NCI-H2196 treated with DMSO at 0.1 percent for 48 hours (cell line): Measurements from ENCODE around the gene IKZF3.
"Not testable (repeated sequence)": the region's sequence is repeated elsewhere in the genome, so short reads cannot be mapped to it uniquely, and the experiment has no call there.

Experiments
- DNase-seq: peaks from one replicate; lab custom pipeline; 2025; ENCODE audit not compliant: unreplicated experiment; lab: John Stamatoyannopoulos, UW

The IKZF3 gene

DNA sequence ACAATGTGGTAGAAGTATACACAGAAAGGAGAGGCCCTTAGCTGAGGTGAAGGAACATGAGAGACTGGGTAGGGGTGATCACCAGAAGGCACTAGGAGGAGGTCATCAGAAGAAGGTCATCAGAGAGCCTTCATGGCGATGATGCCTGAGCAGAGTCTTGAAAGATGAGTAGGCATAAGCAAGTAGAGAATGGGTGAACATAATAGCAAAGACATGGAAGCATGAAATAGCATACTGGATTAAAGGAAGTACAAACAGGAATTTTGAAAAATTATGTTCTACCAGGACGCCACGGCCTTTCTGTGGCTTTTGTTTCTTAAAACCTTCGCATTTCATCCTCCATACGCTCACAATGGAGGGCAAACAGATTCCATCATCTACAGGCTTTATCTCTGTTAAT, 2.9 kb downstream of the IKZF3 start:
- no peak for DNase-seq

DNA sequence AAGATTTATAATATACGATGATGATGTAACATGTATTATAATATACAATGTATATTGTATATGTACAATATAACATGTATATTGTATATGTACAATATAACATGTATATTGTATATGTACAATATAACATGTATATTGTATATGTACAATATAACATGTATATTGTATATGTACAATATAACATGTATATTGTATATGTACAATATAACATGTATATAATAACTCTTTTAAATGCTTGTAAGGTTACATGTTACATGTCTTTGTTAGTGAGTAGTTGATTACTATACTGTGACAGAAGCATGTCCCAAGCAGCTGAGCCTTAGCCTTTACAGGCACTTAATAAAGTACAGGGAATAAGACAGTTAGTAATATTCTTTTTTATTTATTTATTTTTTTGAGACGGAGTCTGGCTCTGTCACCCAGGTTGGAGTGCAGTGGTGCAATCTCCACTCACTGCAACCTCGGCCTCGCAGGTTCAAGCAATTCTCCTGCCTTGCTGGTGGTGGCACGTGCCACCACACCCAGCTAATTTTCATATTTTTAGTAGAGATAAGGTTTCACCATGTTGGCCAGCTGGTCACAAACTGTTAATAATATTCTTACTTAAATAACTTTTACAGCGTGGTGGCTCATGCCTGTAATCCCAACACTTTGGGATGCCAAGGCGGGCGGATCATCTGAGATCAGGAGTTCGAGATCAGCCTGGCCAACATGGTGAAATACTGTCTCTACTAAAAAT, 8.0 kb downstream of the IKZF3 start:
- DNase-seq = not testable (repeated sequence)

DNA sequence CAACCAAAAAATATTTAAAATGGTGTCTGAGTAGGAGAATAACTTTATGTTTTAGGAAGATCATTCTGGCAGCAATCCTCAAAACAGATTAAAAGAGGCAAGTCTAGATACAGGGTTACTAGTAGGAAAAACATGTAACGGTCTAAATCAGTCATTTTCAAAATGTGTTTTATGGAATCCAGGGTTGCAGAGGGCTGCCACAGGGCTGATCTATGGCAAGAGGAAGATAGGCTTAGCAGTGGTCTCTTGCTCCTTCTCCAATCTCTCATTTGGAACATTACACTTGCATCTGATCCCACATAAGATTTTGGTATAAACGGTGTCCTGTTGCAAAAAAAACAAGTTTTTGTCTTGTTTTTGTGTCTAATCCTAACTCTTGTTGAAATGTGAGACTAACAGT, 9.2 kb downstream of the IKZF3 start:
- DNase-seq = no peak

DNA sequence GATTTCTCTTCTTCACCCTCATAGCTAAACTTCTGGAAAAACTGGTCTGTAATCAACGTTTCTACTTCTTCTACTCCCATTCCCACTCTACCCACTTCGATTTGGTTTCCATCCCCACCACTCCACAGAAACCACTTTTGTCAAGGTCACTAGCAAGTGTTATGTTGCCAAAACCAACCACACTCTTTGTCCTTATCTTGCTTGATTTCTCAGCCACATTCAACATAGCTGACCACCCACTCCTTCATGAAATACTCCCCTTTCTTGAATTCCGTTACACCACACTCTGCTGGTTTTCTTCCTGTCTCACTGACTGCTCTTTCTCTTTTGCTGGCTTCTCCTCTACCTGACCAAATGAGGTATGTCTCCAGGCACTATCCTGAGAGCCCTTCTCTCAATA, 11.9 kb downstream of the IKZF3 start:
- DNase-seq = no peak

DNA sequence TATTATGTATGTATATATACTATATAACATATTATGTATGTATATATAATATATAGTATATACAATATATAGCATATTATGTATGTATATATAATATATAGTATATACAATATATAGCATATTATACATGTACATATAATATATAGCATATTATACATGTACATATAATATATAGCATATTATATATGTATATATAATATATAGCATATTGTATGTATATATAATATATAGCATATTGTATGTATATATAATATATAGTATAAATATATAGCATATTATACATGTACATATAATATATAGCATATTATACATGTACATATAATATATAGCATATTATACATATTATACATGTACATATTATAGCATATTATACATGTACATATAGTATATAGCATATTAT, 13.9 kb downstream of the IKZF3 start:
- not testable (repeated sequence) for DNase-seq

DNA sequence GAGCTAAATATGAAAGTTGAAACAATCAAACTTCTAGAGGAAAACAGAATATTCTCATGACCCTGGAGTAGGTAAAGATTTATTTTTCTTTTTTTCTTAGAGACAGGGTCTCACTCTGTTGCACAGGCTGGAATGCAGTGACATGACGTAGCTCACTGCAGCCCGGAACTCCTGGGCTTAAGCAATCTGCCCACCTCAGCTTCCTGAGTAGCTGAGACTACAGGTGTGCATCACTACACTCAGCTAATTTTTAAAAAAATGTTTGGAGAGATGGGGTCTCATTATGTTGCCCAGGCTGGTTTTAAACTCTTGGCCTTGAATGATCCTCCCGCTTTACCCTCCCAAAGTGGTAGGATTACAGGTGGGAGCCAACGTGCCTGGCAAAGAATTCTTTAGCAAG, 15.5 kb downstream of the IKZF3 start:
- DNase-seq = no peak

DNA sequence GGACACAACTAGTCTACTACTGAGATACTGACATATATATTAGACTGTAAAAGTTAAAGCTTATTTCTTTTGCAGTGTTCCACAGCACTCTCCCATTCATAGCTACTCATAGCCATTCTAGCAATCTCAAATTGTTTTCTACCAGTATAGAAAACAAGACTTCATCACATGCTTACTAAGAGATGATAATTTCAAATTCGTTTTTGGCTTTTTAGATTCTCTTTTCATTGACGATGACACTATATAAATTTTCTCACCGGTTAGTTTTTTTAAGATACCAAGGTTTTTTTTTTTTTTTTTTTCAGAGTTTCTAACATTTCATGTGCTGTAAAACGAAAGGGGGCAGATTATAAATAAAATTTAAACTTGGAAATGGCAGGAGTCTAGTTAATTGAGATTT, 17.9 kb downstream of the IKZF3 start:
- DNase-seq = no peak

DNA sequence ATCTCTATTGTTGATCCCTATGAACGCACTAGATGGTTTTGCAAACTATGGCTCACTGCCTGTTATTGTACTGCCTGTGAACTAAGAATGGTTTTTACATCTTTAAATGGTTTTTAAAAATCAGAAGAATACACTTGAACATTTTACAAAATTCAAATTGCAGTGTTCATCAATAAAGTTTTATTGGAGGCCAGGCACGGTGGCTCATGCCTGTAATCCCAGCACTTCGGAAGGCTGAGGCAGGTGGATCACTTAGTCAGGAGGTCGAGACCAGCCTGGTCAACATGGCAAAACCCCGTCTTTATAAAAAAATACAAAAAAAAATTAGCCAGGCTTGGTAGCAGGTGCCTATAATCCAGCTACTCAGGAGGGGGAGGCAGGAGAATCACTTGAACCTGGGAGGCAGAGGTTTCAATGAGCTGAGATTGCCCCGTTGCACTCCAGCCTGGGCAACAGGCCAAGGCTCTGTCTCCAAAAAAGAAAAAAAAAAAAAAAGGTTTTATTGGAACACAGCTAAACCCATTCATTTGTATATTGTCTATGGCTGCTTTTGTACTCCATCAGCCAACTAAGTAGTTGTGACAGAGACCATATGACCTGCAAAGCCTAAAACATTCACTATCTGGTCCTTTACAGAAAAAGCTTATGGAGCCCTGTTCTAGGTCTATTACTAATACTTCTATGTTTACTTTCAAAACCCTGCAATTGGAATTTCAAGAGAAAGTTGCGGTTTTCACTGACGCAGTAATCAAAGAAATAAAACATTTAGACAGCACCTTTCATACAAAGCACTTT, 18.9 kb downstream of the IKZF3 start:
- no peak for DNase-seq

DNA sequence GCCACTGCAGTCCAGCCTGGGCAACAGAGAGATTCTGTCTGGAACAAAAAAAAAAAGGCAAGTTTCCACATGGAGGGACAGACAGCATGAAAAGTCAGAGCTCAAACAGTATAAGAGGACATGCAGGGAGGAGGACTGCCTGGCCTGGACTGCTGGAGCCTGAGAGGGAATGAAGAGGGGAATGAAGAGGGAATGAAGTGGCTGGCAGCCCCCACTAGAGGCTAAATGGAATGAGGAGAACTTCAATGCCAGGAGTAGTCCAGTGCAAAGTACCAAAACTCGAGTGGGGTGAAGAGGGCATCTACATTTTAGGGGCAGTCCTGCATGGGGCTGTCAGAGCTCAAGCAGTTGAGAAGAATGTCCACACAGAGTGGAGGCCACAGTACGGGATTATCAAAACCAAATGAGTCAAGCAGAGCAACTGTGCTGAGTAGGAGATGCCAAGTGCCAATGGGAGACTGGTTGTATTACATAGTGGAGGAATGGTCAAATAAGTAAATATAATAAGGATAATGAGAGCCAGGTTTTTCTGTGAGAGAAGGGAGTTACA, 22.9 kb downstream of the IKZF3 start:
- no peak for DNase-seq

DNA sequence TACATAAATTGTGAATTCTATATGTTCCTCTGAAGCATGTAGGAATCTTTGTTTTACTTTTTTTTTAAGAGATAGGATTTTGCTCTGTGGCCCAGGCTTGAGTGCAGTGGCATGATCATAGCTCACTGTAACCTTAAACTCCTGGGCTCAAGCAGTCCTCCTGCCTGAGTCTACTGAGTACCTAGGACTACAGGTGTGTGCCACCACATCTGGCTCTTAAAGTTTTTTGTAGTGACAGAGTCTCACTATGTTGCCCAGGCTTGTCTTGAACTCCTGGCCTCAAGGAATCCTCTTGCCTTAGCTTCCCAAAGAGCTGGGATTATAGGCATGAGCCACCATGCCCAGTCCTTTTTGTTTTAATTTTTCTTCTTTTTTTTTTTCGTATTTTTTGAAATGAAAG, 25.3 kb downstream of the IKZF3 start:
- no peak for DNase-seq

DNA sequence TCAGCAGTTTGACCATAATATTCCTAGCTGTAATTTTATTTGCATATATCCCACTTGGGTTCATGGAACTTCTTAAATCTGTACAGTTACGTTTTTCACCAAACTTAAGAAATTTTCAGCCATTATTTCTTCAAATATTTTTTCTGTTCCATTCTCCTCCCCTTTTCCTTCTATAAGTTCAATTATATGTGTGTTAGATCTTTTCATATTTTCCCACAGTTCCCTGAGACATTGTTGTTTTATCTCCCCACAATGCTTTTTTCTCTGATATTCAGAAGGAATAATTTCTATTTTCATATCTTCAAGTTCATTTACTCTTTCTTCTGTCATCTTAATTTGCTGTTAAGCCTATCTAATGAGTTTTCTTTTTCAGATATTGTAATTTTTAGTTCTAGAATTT, 26.1 kb downstream of the IKZF3 start:
- DNase-seq = no peak

DNA sequence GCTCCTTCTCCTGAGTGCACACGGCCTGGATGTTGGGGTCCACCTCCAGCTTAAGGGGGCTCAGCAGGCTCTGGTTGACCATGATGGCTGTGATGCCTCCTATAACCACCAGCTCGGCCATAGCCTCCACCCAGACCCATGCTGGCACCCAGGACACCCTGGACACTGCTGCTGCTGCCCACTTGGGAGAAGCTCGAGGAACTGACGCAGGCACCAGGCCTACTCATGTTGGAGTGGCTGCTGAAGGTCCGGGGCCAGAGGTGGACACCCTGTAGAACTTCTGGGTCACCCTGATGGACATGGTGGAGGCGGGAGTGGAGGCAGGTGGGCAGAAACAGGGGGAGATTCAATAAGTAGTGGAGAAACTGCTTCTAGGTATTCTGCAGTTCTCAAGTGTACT, 28.0 kb downstream of the IKZF3 start:
- DNase-seq = no peak

DNA sequence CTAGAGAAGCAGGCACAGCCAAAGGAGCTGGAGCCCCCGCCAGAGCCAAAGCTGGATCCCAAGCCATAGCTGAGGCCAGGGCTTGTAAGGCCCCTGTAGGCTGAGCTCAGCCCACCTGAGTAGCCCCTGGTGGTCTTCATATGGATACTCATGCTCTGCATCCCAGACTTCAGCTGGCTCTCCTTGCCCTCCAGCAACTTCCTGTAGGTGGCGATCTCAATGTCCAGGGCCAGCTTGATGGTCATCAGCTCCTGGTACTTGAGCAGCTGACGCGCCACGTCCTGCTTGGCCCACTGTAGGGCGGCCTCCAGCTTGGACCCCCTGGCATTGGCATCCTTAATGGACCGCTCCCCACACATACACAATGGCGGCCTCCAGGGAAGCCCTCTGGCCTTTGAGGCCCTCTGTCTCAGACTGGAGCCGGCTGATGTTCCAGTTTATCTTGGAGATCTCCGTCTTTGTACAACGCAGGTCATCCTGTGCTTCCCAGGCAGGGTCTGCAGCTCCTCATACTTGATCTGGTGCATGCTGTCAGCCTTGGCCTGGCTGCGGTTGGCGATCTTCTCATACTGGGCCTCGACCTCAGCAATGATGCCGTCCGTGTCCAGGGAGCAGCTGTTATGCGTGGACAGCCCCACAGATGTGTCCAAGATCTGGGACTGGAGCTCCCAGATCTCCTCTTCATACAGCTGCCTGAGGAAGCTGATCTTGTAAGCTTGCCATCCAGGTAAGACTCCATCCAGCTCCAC, 28.9 kb downstream of the IKZF3 start:
- no peak for DNase-seq

DNA sequence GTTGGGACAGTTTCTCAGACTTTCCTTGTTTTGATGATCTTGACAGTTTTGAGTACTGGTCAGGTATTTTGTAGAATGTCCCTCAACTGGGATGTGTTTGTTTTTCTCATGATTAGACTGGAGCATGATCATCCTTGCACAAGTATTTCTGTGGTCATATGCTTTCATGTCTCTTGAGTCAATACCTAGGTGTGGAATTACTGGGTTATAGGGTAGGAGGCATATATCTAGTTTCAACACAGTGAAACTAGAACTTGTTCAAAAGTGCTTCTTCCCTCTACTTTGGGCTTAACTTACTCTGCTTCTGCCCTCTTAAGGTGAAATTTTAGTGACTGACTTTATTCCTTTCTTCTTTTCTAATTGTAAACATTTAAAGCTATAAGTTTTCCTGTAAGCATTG, 30.1 kb downstream of the IKZF3 start:
- DNase-seq = no peak

DNA sequence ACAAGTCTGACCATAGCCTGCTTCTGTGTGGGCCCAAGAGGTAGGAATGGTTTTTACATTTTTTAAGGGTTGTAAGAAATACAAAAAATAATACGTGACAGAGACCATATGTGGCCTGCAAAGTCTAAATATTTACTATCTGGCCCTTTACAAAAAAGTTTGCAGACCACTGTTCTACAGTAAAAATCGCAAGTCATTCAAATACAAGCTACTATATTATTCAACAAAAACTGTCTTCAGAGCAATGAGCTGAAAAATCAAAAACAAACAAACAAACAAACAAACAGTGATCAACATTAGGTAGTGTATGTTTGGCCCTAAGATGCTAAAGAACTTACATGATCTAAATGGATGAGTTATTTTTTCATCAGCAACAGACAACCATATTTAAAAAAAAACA, 32.5 kb downstream of the IKZF3 start:
- DNase-seq = no peak

DNA sequence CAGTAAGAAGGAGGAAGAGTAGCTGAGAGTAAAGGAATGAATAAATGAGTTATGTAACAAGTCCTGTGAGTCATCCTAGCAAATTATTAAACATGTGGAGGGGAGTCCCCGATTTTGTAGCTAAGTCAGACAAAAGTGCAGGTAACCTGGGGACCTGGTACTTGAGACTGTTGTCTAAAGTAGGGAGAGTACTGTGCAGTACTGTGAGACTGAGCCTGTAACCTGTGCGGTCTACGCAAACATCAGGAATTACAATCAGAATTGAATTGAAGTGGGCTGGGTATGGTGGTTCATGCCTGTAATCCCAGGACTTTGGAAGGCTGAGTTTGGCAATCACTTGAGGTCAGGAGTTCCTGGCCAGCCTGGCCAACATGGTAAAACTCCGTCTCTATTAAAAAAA, 35.7 kb downstream of the IKZF3 start:
- no peak for DNase-seq

DNA sequence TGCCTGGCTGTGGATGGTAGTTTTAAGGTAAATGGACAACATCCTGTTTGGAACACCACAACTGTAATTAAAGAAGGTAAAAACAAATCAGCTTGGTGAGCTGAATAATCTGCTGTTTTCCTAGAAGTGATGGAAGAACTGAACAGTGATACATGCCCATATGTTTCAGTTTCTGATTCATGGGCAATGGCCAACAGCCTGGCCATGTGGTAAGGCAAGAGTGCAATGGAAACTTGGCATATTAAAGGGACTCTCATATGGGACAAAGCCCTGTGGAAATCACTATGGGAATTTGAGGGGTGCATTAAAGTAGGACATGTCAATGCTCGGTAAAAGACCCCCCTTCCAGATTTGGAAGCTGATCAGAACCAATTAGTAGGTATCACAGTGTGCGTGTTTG, 37.8 kb downstream of the IKZF3 start:
- no peak for DNase-seq

DNA sequence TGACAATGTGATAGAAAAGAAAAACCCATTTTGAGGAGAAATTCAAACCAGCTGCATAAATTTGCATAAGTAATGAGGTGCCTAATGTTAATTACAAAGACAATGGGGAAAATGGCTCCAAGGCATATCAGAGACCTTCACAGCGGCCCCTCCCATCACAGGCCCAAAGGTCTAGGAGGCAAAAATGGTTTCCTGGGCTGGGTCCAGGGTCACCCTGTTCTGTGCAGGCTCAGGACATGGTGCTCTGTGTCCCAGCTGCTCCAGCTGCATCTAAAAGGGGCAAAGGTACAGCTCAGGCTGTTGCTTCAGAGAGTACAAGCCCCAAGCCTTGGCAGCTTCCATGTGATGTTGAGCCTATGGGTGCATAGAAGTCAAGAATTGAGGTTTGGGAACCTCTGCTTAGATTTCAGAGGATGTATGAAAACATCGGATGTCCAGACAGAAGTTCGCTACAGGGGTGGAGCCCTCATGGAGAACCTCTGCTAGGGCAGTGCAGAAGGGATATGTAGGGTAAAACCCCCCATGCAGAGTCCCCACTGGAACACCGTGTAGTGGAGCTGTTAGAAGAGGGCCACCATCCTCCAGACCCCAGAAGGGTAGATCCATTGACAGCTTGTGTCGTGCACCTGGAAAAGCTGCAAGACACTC, 40.6 kb downstream of the IKZF3 start:
- no peak for DNase-seq

DNA sequence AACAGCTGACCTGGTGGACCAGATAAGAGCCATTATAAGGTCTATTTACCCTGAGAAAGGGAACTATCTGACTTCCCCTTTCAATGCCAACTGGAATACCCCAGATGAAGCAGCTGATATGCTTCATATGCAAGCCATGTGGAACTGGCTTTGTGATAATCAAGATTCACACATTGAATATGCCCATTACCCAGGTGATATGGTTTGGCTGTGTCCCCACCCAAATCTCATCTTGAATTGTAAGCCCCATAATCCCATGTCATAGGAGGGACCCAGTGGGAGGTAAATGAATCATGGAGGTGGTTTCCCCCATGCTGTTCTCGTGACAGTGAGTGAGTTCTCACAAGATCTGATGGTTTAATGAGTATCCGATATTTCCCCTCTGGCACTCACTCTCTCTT, 42.1 kb downstream of the IKZF3 start:
- DNase-seq = no peak

DNA sequence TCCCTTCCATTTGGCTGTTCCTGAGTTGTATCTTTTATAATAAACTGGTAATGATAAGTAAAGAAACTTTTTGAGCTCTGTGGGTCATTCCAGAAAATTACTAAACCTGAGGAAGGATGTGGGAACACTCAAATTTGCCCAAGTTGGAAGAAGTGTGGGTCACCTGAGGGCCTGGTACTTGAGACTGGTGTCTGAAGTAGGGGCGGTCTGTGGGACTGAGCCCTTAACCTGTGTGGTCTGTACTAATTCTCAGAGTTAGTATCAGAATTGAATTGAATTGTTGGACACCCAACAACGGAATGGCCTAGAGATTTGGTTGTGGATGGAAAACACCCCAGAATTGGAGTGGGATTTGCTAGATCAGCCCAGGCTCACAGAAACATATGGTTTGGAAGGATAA, 43.1 kb downstream of the IKZF3 start:
- no peak for DNase-seq

DNA sequence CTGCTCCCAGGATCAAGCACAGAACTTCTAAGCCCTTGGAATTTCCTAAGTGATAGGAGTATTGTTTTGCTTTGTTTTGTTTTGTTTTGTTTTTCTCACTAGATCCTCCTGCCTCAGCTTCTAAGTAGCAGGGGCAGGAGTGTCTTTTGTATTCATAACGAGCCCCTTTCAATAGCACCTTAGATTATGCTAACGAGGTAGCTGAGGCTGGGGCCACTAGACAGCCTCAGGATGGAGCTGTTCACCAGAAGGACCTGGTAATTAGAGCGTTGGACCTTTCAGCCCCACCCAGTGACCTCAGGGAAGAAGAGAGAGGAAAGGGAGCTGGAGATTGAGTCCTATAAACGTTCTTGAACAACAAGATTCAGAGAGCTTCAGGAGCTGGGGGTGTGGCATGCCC, 43.6 kb downstream of the IKZF3 start:
- no peak for DNase-seq
